Measurements from ENCODE around the gene TXNDC12.

GRCh38 chr1:52096216-52096615 is 41.2 kb upstream of the TXNDC12 start:
- TF ChIP-seq CTCF (IDR thresholded peaks at IDR 0.05) (no peak), POLR2A (IDR thresholded peaks at IDR 0.05) (no peak)

Data from body of pancreas (tissue), 4 donors.